Measurements from ENCODE around the gene ACTMAP. TPM values are rescaled to one million over a fixed set of nuclear protein-coding genes. Genes with fewer than 3 reads are reported as not detected.

The ACTMAP gene
- total RNA-seq, 1 donor from 2014 or later, result 6.7 TPM

GRCh38 chr19:40704491-40705361, 45.6 kb downstream of the ACTMAP start:
- intact Hi-C loops (cut with micrococcal nuclease), result no loop called here
- ATAC-seq, result no peak
- DNase-seq, result no peak

GRCh38 chr19:40703029-40703755, 47.1 kb downstream of the ACTMAP start:
- no peak for DNase-seq
- intact Hi-C loops (cut with micrococcal nuclease), result no loop called here
- no peak for ATAC-seq

- DNase-seq (peak; percentile 75), ATAC-seq (peak; percentile 60)
- intact Hi-C loops (cut with micrococcal nuclease), result no loop called here
Observed at GRCh38 chr19:40702337-40703012, 47.8 kb downstream of the ACTMAP start.

GRCh38 chr19:40701758-40702157, 48.5 kb downstream of the ACTMAP start:
- intact Hi-C loops (cut with micrococcal nuclease), result no loop called here
- DNase-seq, result no peak
- no peak for ATAC-seq

GRCh38 chr19:40700083-40700482, 50.2 kb downstream of the ACTMAP start:
- intact Hi-C loops (cut with micrococcal nuclease), result no loop called here
- no peak for ATAC-seq
- no peak for DNase-seq

- ATAC-seq (no peak), DNase-seq (no peak)
- intact Hi-C loops (cut with micrococcal nuclease), result no loop called here
Observed at GRCh38 chr19:40697007-40697406, 53.3 kb downstream of the ACTMAP start.

GRCh38 chr19:40695881-40696280, 54.4 kb downstream of the ACTMAP start:
- DNase-seq, result no peak
- no peak for ATAC-seq
- intact Hi-C loops (cut with micrococcal nuclease), result no loop called here

GRCh38 chr19:40693896-40694295, 56.4 kb downstream of the ACTMAP start:
- ATAC-seq (no peak), DNase-seq (no peak)
- intact Hi-C loops (cut with micrococcal nuclease), result no loop called here

GRCh38 chr19:40693150-40693788, 57.0 kb downstream of the ACTMAP start:
- DNase-seq (no peak), ATAC-seq (no peak)
- intact Hi-C loops (cut with micrococcal nuclease), result no loop called here

GRCh38 chr19:40692212-40692551, 58.1 kb downstream of the ACTMAP start:
- intact Hi-C loops (cut with micrococcal nuclease), result no loop called here
- no peak for DNase-seq
- no peak for ATAC-seq

- ATAC-seq (no peak), DNase-seq (peak; percentile 42)
- intact Hi-C loops (cut with micrococcal nuclease), result no loop called here
Observed at GRCh38 chr19:40691421-40692211, 58.7 kb downstream of the ACTMAP start.

Other genes with a start within 250 kb of the ACTMAP start
- 16.4 TPM for gene SHKBP1, start 173.6 kb downstream of the ACTMAP start, total RNA-seq
- 294 TPM for gene LTBP4, start 149.1 kb downstream of the ACTMAP start, total RNA-seq
- 16.9 TPM for gene NUMBL, start 59.8 kb downstream of the ACTMAP start, total RNA-seq
- 34.6 TPM for gene COQ8B, start 33.6 kb downstream of the ACTMAP start, total RNA-seq
- 12.8 TPM for gene ITPKC, start 33.4 kb downstream of the ACTMAP start, total RNA-seq
- 41.6 TPM for gene SNRPA, start 726 bp upstream of the ACTMAP start, total RNA-seq
- 1.1 TPM for gene MIA, start 25.0 kb upstream of the ACTMAP start, total RNA-seq
- gene RAB4B, start 27.8 kb upstream of the ACTMAP start, total RNA-seq, result 10.1 TPM
- gene EGLN2, start 48.7 kb upstream of the ACTMAP start, total RNA-seq, result 65.5 TPM
- gene CYP2A6, start 100.0 kb upstream of the ACTMAP start, total RNA-seq, result not detected
- not detected for gene CYP2A7, start 131.8 kb upstream of the ACTMAP start, total RNA-seq
- gene CYP2B6, start 240.8 kb upstream of the ACTMAP start, total RNA-seq, result not detected

Measured in left ventricle myocardium superior (tissue), 1 donor.